Peyer's patch (tissue), 4 donors: ENCODE data around the gene LTBP2. TPM values are rescaled to one million over a fixed set of nuclear protein-coding genes. Genes with fewer than 3 reads are reported as not detected.

Experiments used
- DNase-seq, 3 donors: peaks; one replicate each; pipeline ENCODE4 v3.0.0-alpha.2; 2017 to 2019
- H3K27ac ChIP-seq, 4 donors: fragments of 200-600 bp; sonication (generic); one replicate each; pipeline ENCODE4 v1.5.1; 2016 to 2019
- H3K27me3 ChIP-seq, 2 donors: fragments of 200-600 bp; sonication (generic); one replicate each; pipeline ENCODE4 v1.5.1; 2019
- H3K36me3 ChIP-seq, 3 donors: fragments of 200-600 bp; sonication (generic); one replicate each; pipeline ENCODE4 v1.5.1; 2016 to 2019
- H3K4me1 ChIP-seq, 4 donors: fragments of 200-600 bp; sonication (generic); one replicate each; pipeline ENCODE4 v1.5.1; 2016 to 2019
- H3K4me3 ChIP-seq, 4 donors: fragments of 200-600 bp; sonication (generic); 1 replicate in 3 of 4; 2 replicates in 1 of 4; pipeline ENCODE4 v1.5.1; 2016 to 2019; ENCODE audit warnings: mild to moderate bottlenecking in 1 of 4
- H3K9me3 ChIP-seq, 4 donors: fragments of 200-600 bp; sonication (generic); one replicate each; pipeline ENCODE4 v1.5.1; 2016 to 2019; ENCODE audit warnings: mild to moderate bottlenecking in 1 of 4
- CTCF ChIP-seq, 6 experiments: fragments of 450-650 bp in 4 of 6; fragments of 200-600 bp in 2 of 6; sonication (generic) in 1 of 6; IDR thresholded peaks; one replicate each; pipeline ENCODE4 v1.5.1; 2017 to 2019; ENCODE audit warnings: antibody characterized with exemption in 6 of 6, mild to moderate bottlenecking in 3 of 6, moderate library complexity in 1 of 6
- POLR2A ChIP-seq, 2 donors: fragments of 450-650 bp; IDR thresholded peaks; one replicate each; pipeline ENCODE4 v1.5.1; 2017; ENCODE audit warnings: antibody characterized with exemption in 2 of 2, mild to moderate bottlenecking in 2 of 2, moderate library complexity in 2 of 2
- total RNA-seq, 4 donors: library from RNA; depleted of rRNA; stranded (reverse); fragments of >200 nt; gene quantifications; one replicate each; pipeline ENCODE4 v1.1.0, GENCODE V29; 2016

The LTBP2 gene
- total RNA-seq, 4 donors from 2014 or later, result 10.7 to 34.7 (median 16.0) TPM

- Histone ChIP-seq H3K9me3 (no peaks in the 10 kb centered on the region), H3K27me3 (no peaks in the 10 kb centered on the region), H3K36me3 (no peaks in the 10 kb centered on the region), H3K4me3 (no peak overlapping the region), H3K4me1 (peaks cover 0 to 12% (median 0%) of the 10 kb centered on the region in 4 donors), H3K27ac (no peak overlapping the region)
- TF ChIP-seq POLR2A (IDR thresholded peaks at IDR 0.05) (no peak), CTCF (IDR thresholded peaks at IDR 0.05) (no peak)
- DNase-seq, result peak in 1 of 3 donors; percentile 41
Observed at GRCh38 chr14:74630881-74631690, 19.0 kb upstream of the LTBP2 start.

GRCh38 chr14:74628418-74628817 is 16.4 kb upstream of the LTBP2 start:
- Histone ChIP-seq H3K27me3 (no peaks in the 10 kb centered on the region), H3K4me3 (no peak overlapping the region), H3K36me3 (no peaks in the 10 kb centered on the region), H3K4me1 (peaks cover 0 to 19% (median 0%) of the 10 kb centered on the region in 4 donors), H3K9me3 (no peaks in the 10 kb centered on the region), H3K27ac (no peak overlapping the region)
- peak in 2 of 3 donors; percentile 41 to 66 for DNase-seq
- TF ChIP-seq POLR2A (IDR thresholded peaks at IDR 0.05), result no peak
- TF ChIP-seq CTCF (IDR thresholded peaks at IDR 0.05), result no peak

- no peak for TF ChIP-seq CTCF (IDR thresholded peaks at IDR 0.05)
- TF ChIP-seq POLR2A (IDR thresholded peaks at IDR 0.05), result no peak
- H3K36me3 ChIP-seq, result no peaks in the 10 kb centered on the region
Observed at GRCh38 chr14:74627076-74627475, 15.0 kb upstream of the LTBP2 start.

GRCh38 chr14:74622257-74622656 is 10.2 kb upstream of the LTBP2 start:
- no peaks in the 10 kb centered on the region for H3K9me3 ChIP-seq
- H3K4me3 ChIP-seq, result no peak overlapping the region
- no peak for DNase-seq
- H3K27me3 ChIP-seq, result no peaks in the 10 kb centered on the region
- no peaks in the 10 kb centered on the region for H3K36me3 ChIP-seq
- peaks cover 0 to 33% (median 6%) of the 10 kb centered on the region in 4 donors for H3K4me1 ChIP-seq
- TF ChIP-seq CTCF (IDR thresholded peaks at IDR 0.05), result no peak
- no peak for TF ChIP-seq POLR2A (IDR thresholded peaks at IDR 0.05)
- no peak overlapping the region for H3K27ac ChIP-seq

More at GRCh38 chr14:74627076-74627475, 15.0 kb upstream of the LTBP2 start:
- Histone ChIP-seq H3K4me3 (no peak overlapping the region), H3K27ac (no peak overlapping the region), H3K27me3 (no peaks in the 10 kb centered on the region), H3K9me3 (no peaks in the 10 kb centered on the region), H3K4me1 (peaks cover 0 to 19% (median 0%) of the 10 kb centered on the region in 4 donors)
- no peak for DNase-seq

GRCh38 chr14:74621556-74621955 is 9.5 kb upstream of the LTBP2 start:
- Histone ChIP-seq H3K27me3 (no peaks in the 10 kb centered on the region), H3K27ac (no peak overlapping the region), H3K9me3 (no peaks in the 10 kb centered on the region), H3K4me1 (peaks cover 0 to 38% (median 6%) of the 10 kb centered on the region in 4 donors), H3K4me3 (no peak overlapping the region), H3K36me3 (no peaks in the 10 kb centered on the region)
- DNase-seq, result peak in 1 of 3 donors; percentile 42
- TF ChIP-seq POLR2A (IDR thresholded peaks at IDR 0.05), result no peak
- TF ChIP-seq CTCF (IDR thresholded peaks at IDR 0.05), result no peak
